Psoas muscle (tissue), 8 donors: Measurements from ENCODE around the gene ITGB5. TPM values are rescaled to one million over a fixed set of nuclear protein-coding genes. Genes with fewer than 3 reads are reported as not detected.

ENCODE experiments used
- ATAC-seq, 4 donors: fragments of 200-7000 bp; cut with Tn5 transposase; one replicate each; pipeline ENCODE4 v1.9.1; 2020; ENCODE audit warnings: moderate library complexity in 3 of 4, mild to moderate bottlenecking in 2 of 4
- DNase-seq, 2 donors: peaks; one replicate each; pipeline ENCODE4 v3.0.0-alpha.2; 2020
- H3K27ac ChIP-seq: fragments of 200-600 bp; one replicate; pipeline ENCODE4 v1.8.0; 2022
- H3K27me3 ChIP-seq, 3 donors: fragments of 200-600 bp in 1 of 3; one replicate each; pipeline versions ENCODE4 v1.6.1 to v1.8.0; 2013 to 2022; ENCODE audit warnings: low read length in 2 of 3, mild to moderate bottlenecking in 2 of 3, moderate library complexity in 1 of 3; ENCODE audit not compliant: insufficient read depth in 3 of 3
- H3K36me3 ChIP-seq, 2 donors: fragments of 200-600 bp in 1 of 2; one replicate each; pipeline versions ENCODE4 v1.6.1 to v1.8.0; 2013 to 2022; ENCODE audit warnings: low read depth in 1 of 2, mild to moderate bottlenecking in 1 of 2, moderate library complexity in 1 of 2; ENCODE audit not compliant: insufficient read depth in 1 of 2
- H3K4me1 ChIP-seq: fragments of 200-600 bp; one replicate; pipeline ENCODE4 v1.8.0; 2022
- H3K4me3 ChIP-seq: fragments of 200-600 bp; one replicate; pipeline ENCODE4 v1.8.0; 2022; ENCODE audit warnings: mild to moderate bottlenecking
- H3K9me3 ChIP-seq: fragments of 200-600 bp; one replicate; pipeline ENCODE4 v1.8.0; 2022
- WGBS, 3 donors: extraction: QIAGEN DNeasy Blood & Tissue Kit; methylation state at CpG; one replicate each; pipeline versions ENCODE4 v1.1.6 to v1.1.7; 2013; 5-methylcytosine and 5-hydroxymethylcytosine counted together
- intact Hi-C, 2 donors: fragments of 100-400 bp; cut with DNase I; formaldehyde crosslinking; loops; one replicate each; pipeline versions ENCODE4 v1.11.0 to v1.14.2; 2022
- polyA plus RNA-seq, 3 donors: library from polyadenylated mRNA; stranded (reverse); fragments of 200-250 nt; gene quantifications; one replicate each; pipeline ENCODE4 v1.2.3, GENCODE V29; 2013
- total RNA-seq, 4 donors: library from RNA; stranded (reverse); fragmentation: NEBNext Ultra II Directional in 2 of 4; extraction: Animal tissue kit (Norgen Biotek cat#: 25700) in 2 of 4; gene quantifications; one replicate each; pipeline versions ENCODE4 v1.2.1 to v1.2.4, GENCODE V29; 2021 to 2023
- TF ChIP-seq, protein P1 (sequence below): fragments of 200-600 bp; IDR thresholded peaks from one replicate; pipeline ENCODE4 v1.8.0; 2022; ENCODE audit warnings: antibody characterized with exemption
- donor health status: healthy with polysubstance abuse.
- donor health status: DM: no; HTN: no; CAD: no; lungs with moderate emphysema.
- donor health status: Bipolar disorder and iron deficiency.
- donor health status: healthy.
- donor health status: DM: yes; HTN: yes; CAD: no.
- donor health status: DM: no; HTN: no; CAD: no.
- donor health status: DM: no; HTN: no; CAD: no.
- donor health status: DM: yes; HTN: yes; CAD: no.

Gene ITGB5
- total and polyA plus RNA-seq, 7 donors, result 19.3 to 61.5 (median 37.5) TPM

- intact Hi-C loops, result no loop called here
- no peak overlapping the region for H3K4me3 ChIP-seq
- H3K9me3 ChIP-seq, result no peaks in the 10 kb centered on the region
- DNase-seq, result no peak
- H3K4me1 ChIP-seq, result peaks cover 18% of the 10 kb centered on the region
- no peaks in the 10 kb centered on the region for H3K27me3 ChIP-seq
- peaks cover 0 to 68% of the 10 kb centered on the region in 2 donors for H3K36me3 ChIP-seq
- ATAC-seq, result no peak
- TF ChIP-seq, protein P1, sequence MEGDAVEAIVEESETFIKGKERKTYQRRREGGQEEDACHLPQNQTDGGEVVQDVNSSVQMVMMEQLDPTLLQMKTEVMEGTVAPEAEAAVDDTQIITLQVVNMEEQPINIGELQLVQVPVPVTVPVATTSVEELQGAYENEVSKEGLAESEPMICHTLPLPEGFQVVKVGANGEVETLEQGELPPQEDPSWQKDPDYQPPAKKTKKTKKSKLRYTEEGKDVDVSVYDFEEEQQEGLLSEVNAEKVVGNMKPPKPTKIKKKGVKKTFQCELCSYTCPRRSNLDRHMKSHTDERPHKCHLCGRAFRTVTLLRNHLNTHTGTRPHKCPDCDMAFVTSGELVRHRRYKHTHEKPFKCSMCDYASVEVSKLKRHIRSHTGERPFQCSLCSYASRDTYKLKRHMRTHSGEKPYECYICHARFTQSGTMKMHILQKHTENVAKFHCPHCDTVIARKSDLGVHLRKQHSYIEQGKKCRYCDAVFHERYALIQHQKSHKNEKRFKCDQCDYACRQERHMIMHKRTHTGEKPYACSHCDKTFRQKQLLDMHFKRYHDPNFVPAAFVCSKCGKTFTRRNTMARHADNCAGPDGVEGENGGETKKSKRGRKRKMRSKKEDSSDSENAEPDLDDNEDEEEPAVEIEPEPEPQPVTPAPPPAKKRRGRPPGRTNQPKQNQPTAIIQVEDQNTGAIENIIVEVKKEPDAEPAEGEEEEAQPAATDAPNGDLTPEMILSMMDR, result no peak
- no peak overlapping the region for H3K27ac ChIP-seq
- 84 to 94% (median 93%) methylated on average over 16 of the region's 16 CpGs for WGBS, 3 donors
Measured at GRCh38 chr3:124766113-124767095, 120.8 kb downstream of the ITGB5 start.

- Histone ChIP-seq H3K4me3 (no peak overlapping the region), H3K27ac (no peak overlapping the region), H3K27me3 (no peaks in the 10 kb centered on the region), H3K36me3 (peaks cover 0 to 68% of the 10 kb centered on the region in 2 donors), H3K9me3 (no peaks in the 10 kb centered on the region), H3K4me1 (peaks cover 8% of the 10 kb centered on the region)
- TF ChIP-seq, protein P1, result no peak
- DNase-seq, result no peak
- ATAC-seq, result no peak
- WGBS, 3 donors, result 85 to 91% (median 86%) methylated on average over 5 of the region's 5 CpGs
- intact Hi-C loops, result no loop called here
Measured at GRCh38 chr3:124765197-124765840, 121.8 kb downstream of the ITGB5 start.

DNA sequence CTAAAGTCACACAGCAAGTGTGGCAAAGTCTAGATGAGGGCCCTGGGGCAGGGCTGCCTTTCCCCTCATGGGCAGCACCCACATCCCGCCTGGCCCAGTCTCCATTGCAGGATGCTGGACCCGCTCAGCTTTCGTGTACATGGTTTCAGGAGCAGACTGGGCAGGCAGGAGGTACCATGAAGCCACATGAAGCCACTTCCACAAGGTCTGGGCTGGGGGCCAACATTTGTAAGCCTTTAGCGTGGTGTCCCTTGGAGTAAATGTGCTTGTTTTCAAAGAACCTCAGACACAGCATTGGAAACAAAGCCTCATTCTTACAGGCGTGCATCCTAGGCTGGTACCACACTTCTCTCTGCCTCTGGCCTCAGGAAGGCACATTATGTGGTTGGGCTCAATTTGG is 122.4 kb downstream of the ITGB5 start:
- 74 to 84% (median 79%) methylated on average over 5 of the region's 5 CpGs for WGBS, 3 donors
- intact Hi-C loops, result no loop called here
- Histone ChIP-seq H3K9me3 (no peaks in the 10 kb centered on the region), H3K4me1 (peaks cover 8% of the 10 kb centered on the region), H3K27ac (no peak overlapping the region), H3K36me3 (peaks cover 0 to 68% of the 10 kb centered on the region in 2 donors), H3K27me3 (no peaks in the 10 kb centered on the region), H3K4me3 (no peak overlapping the region)
- ATAC-seq (no peak), DNase-seq (no peak)
- TF ChIP-seq, protein P1, result no peak

- no peak for DNase-seq
- no peak overlapping the region for H3K27ac ChIP-seq
- H3K4me3 ChIP-seq, result no peak overlapping the region
- no peak for ATAC-seq
- H3K9me3 ChIP-seq, result no peaks in the 10 kb centered on the region
- intact Hi-C loops, result no loop called here
- no peaks in the 10 kb centered on the region for H3K27me3 ChIP-seq
- WGBS, 3 donors, result 92 to 95% (median 92%) methylated on average over 15 of the region's 15 CpGs
- peaks cover 0 to 61% of the 10 kb centered on the region in 2 donors for H3K36me3 ChIP-seq
- TF ChIP-seq, protein P1, result no peak
- H3K4me1 ChIP-seq, result peaks cover 8% of the 10 kb centered on the region
Measured at GRCh38 chr3:124763644-124764358, 123.4 kb downstream of the ITGB5 start.
